Measurements from ENCODE around the gene C1QTNF5. TPM values are rescaled to one million over a fixed set of nuclear protein-coding genes. Genes with fewer than 3 reads are reported as not detected.

C1QTNF5 gene
- total and polyA plus RNA-seq, 3 experiments from 2014 or later: not detected

GRCh38 chr11:119306373-119306890 is 34.3 kb downstream of the C1QTNF5 start:
- no peaks in the 10 kb centered on the region for H3K27me3 ChIP-seq (ENCODE audit: insufficient read depth, low read length, poor library complexity, severe bottlenecking)
- POLR2A ChIA-PET: interaction anchor here (0.7 kb wide), 2 partner anchors 10 to 15 kb away, joined by 3 read pairs; no protein-coding TSS in a partner anchor
- Mint-ChIP-seq H3K36me3 (peaks cover 0 to 45% (median 11%) of the 10 kb centered on the region in 3 donors), H3K9me3 (no peaks in the 10 kb centered on the region), H3K27me3 (peaks cover 0 to 2% of the 10 kb centered on the region in 2 donors), H3K27ac (peak overlapping the region; percentile 39 to 85 (median 62)), H3K4me1 (peaks cover 0 to 10% (median 8%) of the 10 kb centered on the region in 3 donors), H3K4me3 (peak overlapping the region in 1 of 7 donors; percentile 15)
- DNase-seq: peak in 1 of 5 donors; percentile 85
- H3K9me3 ChIP-seq (ENCODE audit: low read length): no peaks in the 10 kb centered on the region
- CTCF ChIA-PET: interaction anchor here (1.9 kb wide), 1 partner anchor 18 kb away, joined by 5 read pairs; no protein-coding TSS in a partner anchor
- no peak overlapping the region for H3K27ac ChIP-seq (ENCODE audit: low read depth, low read length)
- H3K4me3 ChIP-seq (ENCODE audit: low read length): peak overlapping the region; percentile 34
- H3K36me3 ChIP-seq (ENCODE audit: insufficient read depth, low read length): peaks cover 3% of the 10 kb centered on the region
- H3K4me1 ChIP-seq (ENCODE audit: insufficient read depth, low read length): peaks cover 28% of the 10 kb centered on the region

- Mint-ChIP-seq H3K4me3 (no peak overlapping the region), H3K27ac (peak overlapping the region in 7 of 8 donors; percentile 39 to 86 (median 66)), H3K27me3 (peaks cover 0 to 2% of the 10 kb centered on the region in 2 donors), H3K4me1 (peaks cover 0 to 10% (median 8%) of the 10 kb centered on the region in 3 donors), H3K9me3 (no peaks in the 10 kb centered on the region), H3K36me3 (peaks cover 0 to 51% (median 15%) of the 10 kb centered on the region in 3 donors)
- Histone ChIP-seq H3K36me3 (ENCODE audit: insufficient read depth, low read length) (peaks cover 3% of the 10 kb centered on the region), H3K4me3 (ENCODE audit: low read length) (peak overlapping the region; percentile 34), H3K27ac (ENCODE audit: low read depth, low read length) (no peak overlapping the region), H3K4me1 (ENCODE audit: insufficient read depth, low read length) (peaks cover 28% of the 10 kb centered on the region), H3K9me3 (ENCODE audit: low read length) (no peaks in the 10 kb centered on the region), H3K27me3 (ENCODE audit: insufficient read depth, low read length, poor library complexity, severe bottlenecking) (no peaks in the 10 kb centered on the region)
- DNase-seq: peak in 1 of 5 donors; percentile 52
- CTCF ChIA-PET: interaction anchor here (3.7 kb wide), 1 partner anchor 18 kb away, joined by 10 read pairs; no protein-coding TSS in a partner anchor
- POLR2A ChIA-PET: interaction anchor here (0.7 kb wide), 2 partner anchors 10 to 15 kb away, joined by 3 read pairs; no protein-coding TSS in a partner anchor
Observed at GRCh38 chr11:119305556-119306372, 34.9 kb downstream of the C1QTNF5 start.

- DNase-seq: no peak
- H3K36me3 Mint-ChIP-seq: peaks cover 5 to 76% (median 25%) of the 10 kb centered on the region in 3 donors
Observed at GRCh38 chr11:119303227-119303718, 37.4 kb downstream of the C1QTNF5 start.

GRCh38 chr11:119300198-119300964 is 40.3 kb downstream of the C1QTNF5 start:
- peaks cover 5 to 94% (median 34%) of the 10 kb centered on the region in 3 donors for H3K36me3 Mint-ChIP-seq
- H3K9me3 Mint-ChIP-seq: no peaks in the 10 kb centered on the region
- CTCF ChIA-PET: interaction anchor here (0.8 to 1.5 kb wide), 4 partner anchors 12 to 131 kb away, joined by 3 to 5 read pairs (median 3); partner anchors contain the start of genes CBL and NLRX1

More at GRCh38 chr11:119303227-119303718, 37.4 kb downstream of the C1QTNF5 start:
- Mint-ChIP-seq H3K27ac (no peak overlapping the region), H3K4me1 (peaks cover 0 to 10% (median 8%) of the 10 kb centered on the region in 3 donors), H3K27me3 (no peaks in the 10 kb centered on the region), H3K9me3 (no peaks in the 10 kb centered on the region), H3K4me3 (no peak overlapping the region)
- Histone ChIP-seq H3K27ac (ENCODE audit: low read depth, low read length) (no peak overlapping the region), H3K27me3 (ENCODE audit: insufficient read depth, low read length, poor library complexity, severe bottlenecking) (no peaks in the 10 kb centered on the region), H3K4me1 (ENCODE audit: insufficient read depth, low read length) (peaks cover 28% of the 10 kb centered on the region), H3K4me3 (ENCODE audit: low read length) (no peak overlapping the region), H3K9me3 (ENCODE audit: low read length) (no peaks in the 10 kb centered on the region), H3K36me3 (ENCODE audit: insufficient read depth, low read length) (peaks cover 23% of the 10 kb centered on the region)
- CTCF ChIA-PET: interaction anchor here (0.8 to 3.7 kb wide), 3 partner anchors 18 to 98 kb away, joined by 3 to 10 read pairs (median 3); partner anchors contain the start of gene CBL
- POLR2A ChIA-PET: no interaction called here

GRCh38 chr11:119299416-119299815 is 41.3 kb downstream of the C1QTNF5 start:
- H3K4me1 Mint-ChIP-seq: no peaks in the 10 kb centered on the region
- DNase-seq: no peak
- Histone ChIP-seq H3K36me3 (ENCODE audit: insufficient read depth, low read length) (peaks cover 39% of the 10 kb centered on the region), H3K27ac (ENCODE audit: low read depth, low read length) (no peak overlapping the region), H3K9me3 (ENCODE audit: low read length) (no peaks in the 10 kb centered on the region), H3K4me3 (ENCODE audit: low read length) (no peak overlapping the region), H3K27me3 (ENCODE audit: insufficient read depth, low read length, poor library complexity, severe bottlenecking) (no peaks in the 10 kb centered on the region), H3K4me1 (ENCODE audit: insufficient read depth, low read length) (no peaks in the 10 kb centered on the region)
- ChIA-PET POLR2A (no interaction called here), CTCF (interaction anchor here (0.8 to 1.5 kb wide), 3 partner anchors 24 to 130 kb away, joined by 3 to 5 read pairs (median 3); partner anchors contain the start of genes CBL and NLRX1)
- no peak overlapping the region for H3K4me3 Mint-ChIP-seq
- no peaks in the 10 kb centered on the region for H3K27me3 Mint-ChIP-seq
- peaks cover 5 to 95% (median 32%) of the 10 kb centered on the region in 3 donors for H3K36me3 Mint-ChIP-seq
- no peaks in the 10 kb centered on the region for H3K9me3 Mint-ChIP-seq
- peak overlapping the region in 1 of 8 donors; percentile 26 for H3K27ac Mint-ChIP-seq

More at GRCh38 chr11:119300198-119300964, 40.3 kb downstream of the C1QTNF5 start:
- H3K27me3 ChIP-seq (ENCODE audit: insufficient read depth, low read length, poor library complexity, severe bottlenecking): no peaks in the 10 kb centered on the region
- no peak for DNase-seq
- POLR2A ChIA-PET: no interaction called here
- Mint-ChIP-seq H3K27ac (peak overlapping the region in 1 of 8 donors; percentile 82), H3K4me3 (no peak overlapping the region), H3K4me1 (peaks cover 0 to 4% (median 2%) of the 10 kb centered on the region in 3 donors), H3K27me3 (no peaks in the 10 kb centered on the region)
- peaks cover 7% of the 10 kb centered on the region for H3K4me1 ChIP-seq (ENCODE audit: insufficient read depth, low read length)
- H3K9me3 ChIP-seq (ENCODE audit: low read length): no peaks in the 10 kb centered on the region
- no peak overlapping the region for H3K27ac ChIP-seq (ENCODE audit: low read depth, low read length)
- peaks cover 39% of the 10 kb centered on the region for H3K36me3 ChIP-seq (ENCODE audit: insufficient read depth, low read length)
- H3K4me3 ChIP-seq (ENCODE audit: low read length): no peak overlapping the region

GRCh38 chr11:119298726-119299125 is 42.0 kb downstream of the C1QTNF5 start:
- DNase-seq: no peak
- no peaks in the 10 kb centered on the region for H3K4me1 ChIP-seq (ENCODE audit: insufficient read depth, low read length)
- H3K36me3 ChIP-seq (ENCODE audit: insufficient read depth, low read length): peaks cover 36% of the 10 kb centered on the region
- Mint-ChIP-seq H3K4me3 (no peak overlapping the region), H3K4me1 (no peaks in the 10 kb centered on the region), H3K9me3 (no peaks in the 10 kb centered on the region), H3K36me3 (peaks cover 5 to 88% (median 32%) of the 10 kb centered on the region in 3 donors), H3K27me3 (no peaks in the 10 kb centered on the region), H3K27ac (peak overlapping the region in 1 of 8 donors; percentile 46)
- no peak overlapping the region for H3K4me3 ChIP-seq (ENCODE audit: low read length)
- ChIA-PET POLR2A (no interaction called here), CTCF (no interaction called here)
- H3K27me3 ChIP-seq (ENCODE audit: insufficient read depth, low read length, poor library complexity, severe bottlenecking): no peaks in the 10 kb centered on the region
- no peaks in the 10 kb centered on the region for H3K9me3 ChIP-seq (ENCODE audit: low read length)
- H3K27ac ChIP-seq (ENCODE audit: low read depth, low read length): no peak overlapping the region

- Histone ChIP-seq H3K27me3 (ENCODE audit: insufficient read depth, low read length, poor library complexity, severe bottlenecking) (no peaks in the 10 kb centered on the region), H3K36me3 (ENCODE audit: insufficient read depth, low read length) (peaks cover 36% of the 10 kb centered on the region), H3K4me3 (ENCODE audit: low read length) (no peak overlapping the region), H3K27ac (ENCODE audit: low read depth, low read length) (no peak overlapping the region), H3K9me3 (ENCODE audit: low read length) (no peaks in the 10 kb centered on the region), H3K4me1 (ENCODE audit: insufficient read depth, low read length) (no peaks in the 10 kb centered on the region)
- Mint-ChIP-seq H3K4me1 (no peaks in the 10 kb centered on the region), H3K27me3 (no peaks in the 10 kb centered on the region), H3K4me3 (no peak overlapping the region), H3K9me3 (no peaks in the 10 kb centered on the region), H3K27ac (peak overlapping the region in 1 of 8 donors; percentile 16), H3K36me3 (peaks cover 5 to 84% (median 29%) of the 10 kb centered on the region in 3 donors)
- CTCF ChIA-PET: interaction anchor here (1.6 kb wide), 1 partner anchor 18 kb away, joined by 3 read pairs; the partner anchor contains the start of gene MCAM
- POLR2A ChIA-PET: no interaction called here
- DNase-seq: no peak
Observed at GRCh38 chr11:119297938-119298337, 42.7 kb downstream of the C1QTNF5 start.

Measured in CD8-positive, alpha-beta memory T cell (primary cell).